ENCODE measurements around the gene REST.

REST gene

DNA sequence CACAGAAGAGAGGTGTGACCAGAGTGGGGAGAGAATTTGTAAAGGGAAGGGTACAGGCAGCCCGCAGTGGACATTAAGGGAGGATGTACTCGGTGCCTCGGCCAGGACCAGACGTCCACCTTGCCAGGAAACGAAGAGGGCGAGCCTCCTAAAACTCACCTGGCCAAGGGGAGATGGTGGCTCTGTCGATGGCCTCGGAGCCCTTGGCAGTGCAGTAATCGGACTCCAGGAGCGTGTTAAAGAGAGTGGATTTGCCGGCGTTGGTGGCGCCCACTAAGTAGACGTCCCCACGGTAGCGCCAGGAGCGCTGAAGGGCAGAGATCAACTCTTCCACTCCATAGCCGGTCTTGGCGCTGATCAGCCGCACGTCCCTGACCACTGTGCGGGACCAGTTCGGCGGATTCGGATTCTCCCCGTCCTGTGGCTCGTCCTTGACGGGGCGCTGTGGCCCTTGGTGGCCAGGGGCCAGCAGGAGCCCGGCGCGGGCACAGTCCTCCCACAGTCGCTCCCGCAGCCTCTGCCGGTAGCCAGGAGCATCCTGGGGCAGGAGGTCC is 68.7 kb downstream of the REST start:
- no peak for DNase-seq (ENCODE audit: low read depth)

DNA sequence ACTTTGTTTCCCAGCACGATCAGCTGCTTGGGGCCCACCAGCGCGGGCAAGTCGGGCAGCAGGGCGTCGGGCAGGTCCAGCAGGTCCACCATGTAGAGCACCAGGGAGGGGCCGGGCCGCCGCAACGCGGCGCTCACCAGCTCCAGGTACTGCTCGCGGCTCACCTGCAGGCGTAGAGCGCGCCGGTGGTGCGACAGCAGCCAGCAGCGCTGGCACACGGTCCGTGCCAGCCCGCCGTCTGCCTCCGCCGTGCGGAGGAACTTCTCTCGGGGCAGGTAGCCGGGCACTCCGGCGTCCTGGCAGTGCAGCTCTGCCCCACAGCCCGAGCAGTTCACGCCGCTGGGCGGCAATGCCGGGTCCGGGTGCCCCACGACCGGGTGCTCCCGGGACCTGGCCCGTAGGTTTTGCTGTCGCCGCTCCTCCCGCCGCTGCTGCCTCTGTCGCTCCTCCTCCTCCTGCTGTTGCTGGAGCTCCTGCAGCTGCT is 69.2 kb downstream of the REST start:
- no peak for DNase-seq (ENCODE audit: low read depth)

GRCh38 chr4:56977321-56978012 is 69.8 kb downstream of the REST start, which contains the start of gene NOA1:
Gene NOA1 (minus strand): TSS chr4:56977606. CDS start chr4:56977585, 21 bp downstream.
- DNase-seq (ENCODE audit: low read depth): peak; percentile 99

DNA sequence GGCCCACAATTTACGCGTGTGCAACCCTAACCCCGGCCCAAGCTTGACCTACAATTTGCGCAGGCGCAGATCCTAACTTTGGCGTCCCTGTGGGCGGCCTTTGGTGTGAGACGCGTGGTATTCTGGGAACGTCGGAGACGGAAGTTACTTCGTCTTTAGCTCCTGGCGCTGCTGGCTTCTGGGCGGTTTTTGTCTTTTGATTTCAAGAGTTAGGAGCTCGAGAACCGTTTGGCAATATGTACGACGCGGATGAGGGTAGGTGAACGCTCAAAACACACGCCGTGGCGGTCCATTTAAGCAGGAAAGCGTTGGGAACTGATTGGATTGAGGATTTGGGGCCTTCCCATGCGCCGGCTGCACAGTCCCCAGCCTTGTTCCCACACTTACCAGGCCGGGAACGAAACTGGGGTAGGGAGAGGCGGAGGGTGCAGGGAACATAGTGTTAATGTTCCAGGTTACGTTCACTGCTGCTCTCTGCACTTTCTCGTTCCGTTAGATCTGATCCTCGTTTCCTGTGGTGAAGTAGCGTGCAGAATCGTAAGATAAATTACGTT is 71.1 kb downstream of the REST start, which contains the start of gene POLR2B:
Gene POLR2B (plus strand): TSS at position 147 of the 554 bp plus-strand sequence. CDS start 90 bp downstream, at position 237.
- peak; percentile 94 for DNase-seq (ENCODE audit: low read depth)

- DNase-seq (ENCODE audit: low read depth): peak; percentile 3
Measured at GRCh38 chr4:56979421-56980072, 71.8 kb downstream of the REST start.

- no peak for DNase-seq (ENCODE audit: low read depth)
Measured at GRCh38 chr4:56981795-56982201, 74.1 kb downstream of the REST start.

DNA sequence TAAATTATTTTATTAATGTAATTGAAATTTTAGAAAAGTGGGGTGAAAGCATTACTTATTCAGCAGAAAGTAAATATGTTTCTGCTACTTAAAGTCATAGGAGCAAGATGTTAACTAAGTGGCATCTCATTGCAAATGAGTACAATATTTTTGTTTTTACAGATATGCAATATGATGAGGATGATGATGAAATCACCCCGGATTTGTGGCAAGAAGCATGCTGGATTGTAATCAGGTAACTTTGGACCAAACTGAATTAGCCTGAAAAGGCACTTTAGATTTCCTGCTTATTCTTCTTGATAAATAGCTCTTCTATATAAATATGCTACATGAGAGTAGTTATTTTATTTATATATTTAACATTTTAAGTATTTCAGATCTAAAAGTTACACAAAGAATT is 78.5 kb downstream of the REST start:
- no peak for DNase-seq (ENCODE audit: low read depth)

GRCh38 chr4:56986952-56987351 is 79.3 kb downstream of the REST start:
- DNase-seq (ENCODE audit: low read depth): no peak

GRCh38 chr4:56990109-56990905 is 82.6 kb downstream of the REST start:
- DNase-seq (ENCODE audit: low read depth): peak; percentile 18

- peak; percentile 90 for DNase-seq (ENCODE audit: low read depth)
Measured at GRCh38 chr4:56995525-56995924, 87.8 kb downstream of the REST start.

GRCh38 chr4:56999751-57000150 is 92.1 kb downstream of the REST start:
- no peak for DNase-seq (ENCODE audit: low read depth)

- DNase-seq (ENCODE audit: low read depth): no peak
Measured at GRCh38 chr4:57013543-57014120, 105.9 kb downstream of the REST start.
